HepG2 (cell line): Measurements from ENCODE around the gene CFAP100. TPM values are rescaled to one million over a fixed set of nuclear protein-coding genes. Genes with fewer than 3 reads are reported as not detected.
A peak's percentile ranks its signal among the peaks of the same experiment; 100 is the strongest.

ENCODE experiments used
- GLMP ChIP-seq: sonication (generic); formaldehyde crosslinking; IDR thresholded peaks from 2 replicates; pipeline ENCODE4 v1.9.0; 2021; ENCODE audit warnings: missing genetic modification reagents, mild to moderate bottlenecking, borderline replicate concordance
- NFAT5 ChIP-seq: sonication (generic); formaldehyde crosslinking; IDR thresholded peaks from 2 replicates; pipeline ENCODE4 v1.4.0; 2020; ENCODE audit warnings: missing genetic modification reagents
- ZNF687 ChIP-seq: sonication (generic); formaldehyde crosslinking; IDR thresholded peaks from 2 replicates; pipeline ENCODE4 v1.5.1; 2020; ENCODE audit warnings: mild to moderate bottlenecking, missing genetic modification reagents, moderate library complexity
- polyA plus RNA-seq, 8 experiments: library from polyadenylated mRNA; depleted of rRNA in 3 of 8; stranded (reverse) in 7 of 8; unstranded in 1 of 8; fragments of >200 nt; fragmentation: Illumina TruSeq in 4 of 8; extraction: Trizol in 4 of 8; gene quantifications; 2 replicates each; pipeline versions ENCODE4 v1.2.1 to v1.2.3, GENCODE V29; 2011 to 2016; ENCODE audit warnings: low read depth in 4 of 8, missing spikeins in 1 of 8, mixed read lengths in 1 of 8; ENCODE audit not compliant: insufficient read depth in 1 of 8
- total RNA-seq, 5 experiments: library from RNA; depleted of rRNA; stranded (reverse); fragments of >200 nt; fragmentation: Illumina TruSeq; extraction: Trizol; gene quantifications; 2 replicates each; pipeline ENCODE4 v1.2.3, GENCODE V29; 2016; ENCODE audit warnings: low read depth in 1 of 5
- TF ChIP-seq, protein P1 (sequence below): sonication (generic); formaldehyde crosslinking; IDR thresholded peaks from 2 replicates; pipeline ENCODE4 v1.5.0; 2020; ENCODE audit warnings: mild to moderate bottlenecking, missing genetic modification reagents

Gene CFAP100
- total and polyA plus RNA-seq, 2 of the 13 experiments (the other 11 are each of a cell fraction or from before 2014, with no cell fraction given), result 0.32 TPM; not detected in 1

DNA sequence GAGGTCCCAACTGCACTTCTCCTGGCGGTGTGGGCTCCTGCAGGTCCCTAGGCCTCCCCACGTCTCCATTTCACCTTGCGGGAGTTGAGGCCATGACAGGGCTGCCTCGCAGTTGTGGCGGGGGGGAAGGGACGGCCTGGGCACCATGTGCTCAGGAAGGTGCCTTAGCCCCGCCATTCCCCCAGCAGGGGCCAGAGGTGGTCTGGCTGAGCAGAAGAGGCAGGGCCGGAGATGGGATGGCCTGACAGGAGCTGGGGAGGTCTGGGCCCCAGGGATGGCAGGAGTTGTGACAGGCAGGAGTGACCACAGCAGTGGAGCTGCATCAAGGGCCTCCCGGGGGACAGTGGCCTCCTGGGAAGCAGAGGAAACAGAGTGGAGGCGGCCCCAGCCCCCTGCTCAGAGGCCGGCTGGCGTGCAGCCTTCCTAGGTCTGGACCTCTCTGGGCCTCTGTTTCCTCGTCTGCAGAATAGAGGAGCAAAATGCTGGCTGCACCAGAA lies 18.8 kb upstream of the CFAP100 start (continued):
- TF ChIP-seq NFAT5 (CRISPR knock-in tag) (no peak), ZNF687 (CRISPR knock-in tag) (peak; percentile 32; the same call in 1 of the 2 replicates), GLMP (CRISPR knock-in tag) (no peak)
- TF ChIP-seq, protein P1, sequence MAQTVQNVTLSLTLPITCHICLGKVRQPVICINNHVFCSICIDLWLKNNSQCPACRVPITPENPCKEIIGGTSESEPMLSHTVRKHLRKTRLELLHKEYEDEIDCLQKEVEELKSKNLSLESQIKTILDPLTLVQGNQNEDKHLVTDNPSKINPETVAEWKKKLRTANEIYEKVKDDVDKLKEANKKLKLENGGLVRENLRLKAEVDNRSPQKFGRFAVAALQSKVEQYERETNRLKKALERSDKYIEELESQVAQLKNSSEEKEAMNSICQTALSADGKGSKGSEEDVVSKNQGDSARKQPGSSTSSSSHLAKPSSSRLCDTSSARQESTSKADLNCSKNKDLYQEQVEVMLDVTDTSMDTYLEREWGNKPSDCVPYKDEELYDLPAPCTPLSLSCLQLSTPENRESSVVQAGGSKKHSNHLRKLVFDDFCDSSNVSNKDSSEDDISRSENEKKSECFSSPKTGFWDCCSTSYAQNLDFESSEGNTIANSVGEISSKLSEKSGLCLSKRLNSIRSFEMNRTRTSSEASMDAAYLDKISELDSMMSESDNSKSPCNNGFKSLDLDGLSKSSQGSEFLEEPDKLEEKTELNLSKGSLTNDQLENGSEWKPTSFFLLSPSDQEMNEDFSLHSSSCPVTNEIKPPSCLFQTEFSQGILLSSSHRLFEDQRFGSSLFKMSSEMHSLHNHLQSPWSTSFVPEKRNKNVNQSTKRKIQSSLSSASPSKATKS (CRISPR knock-in tag), result no peak
- TF ChIP-seq, all 625 proteins: peak for 1
